Activated CD4-positive, CD25-positive, alpha-beta regulatory T cell (primary cell): ENCODE measurements around the gene GPR55.

Experiments
- DNase-seq, 4 experiments: peaks; one replicate each; lab custom pipeline; 2025; lab: John Stamatoyannopoulos, UW

Gene GPR55

DNA sequence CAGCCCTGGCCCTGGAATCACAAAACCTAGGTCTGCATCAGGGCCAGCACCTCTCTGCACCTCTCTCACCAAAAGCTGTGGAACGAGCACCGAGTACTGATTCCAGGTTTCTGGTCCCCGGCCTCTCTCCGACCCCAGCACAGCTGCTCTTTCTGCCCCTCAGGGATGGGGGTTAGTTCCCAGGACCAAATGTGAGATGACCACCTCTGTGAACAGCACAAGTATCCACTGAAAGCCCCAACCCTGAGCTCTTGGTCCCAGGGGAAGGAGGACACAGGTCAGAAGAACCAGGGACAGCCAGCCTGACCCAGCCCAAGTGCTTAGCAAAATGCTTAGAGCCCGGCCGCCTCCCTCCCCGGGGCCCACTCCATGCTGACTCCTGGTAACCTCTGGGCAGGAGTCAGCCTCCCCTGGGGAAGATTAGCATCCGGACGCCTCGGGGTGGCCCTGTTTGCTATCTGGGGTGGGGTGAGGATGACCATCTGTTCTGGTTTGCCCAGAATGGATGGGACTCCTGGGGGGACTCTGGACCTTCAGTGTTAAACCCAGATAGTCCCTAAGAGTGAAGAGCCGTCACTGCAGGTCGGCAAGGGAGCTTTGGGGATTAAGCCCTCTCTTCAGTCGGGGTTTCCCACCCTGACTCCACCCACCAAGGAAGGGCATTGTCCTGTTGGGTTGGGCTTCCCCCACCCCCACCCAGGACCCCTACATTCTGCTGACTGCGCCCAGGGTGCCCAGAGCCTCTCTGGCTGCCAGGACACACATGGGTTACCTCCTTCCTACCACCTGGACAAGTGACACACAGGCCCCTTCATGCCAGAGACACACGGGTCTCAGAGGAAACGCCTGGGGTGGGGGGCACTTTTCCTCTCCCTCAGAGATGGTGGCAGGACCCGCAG lies 9.4 kb upstream of the GPR55 start:
- no peak for DNase-seq

DNA sequence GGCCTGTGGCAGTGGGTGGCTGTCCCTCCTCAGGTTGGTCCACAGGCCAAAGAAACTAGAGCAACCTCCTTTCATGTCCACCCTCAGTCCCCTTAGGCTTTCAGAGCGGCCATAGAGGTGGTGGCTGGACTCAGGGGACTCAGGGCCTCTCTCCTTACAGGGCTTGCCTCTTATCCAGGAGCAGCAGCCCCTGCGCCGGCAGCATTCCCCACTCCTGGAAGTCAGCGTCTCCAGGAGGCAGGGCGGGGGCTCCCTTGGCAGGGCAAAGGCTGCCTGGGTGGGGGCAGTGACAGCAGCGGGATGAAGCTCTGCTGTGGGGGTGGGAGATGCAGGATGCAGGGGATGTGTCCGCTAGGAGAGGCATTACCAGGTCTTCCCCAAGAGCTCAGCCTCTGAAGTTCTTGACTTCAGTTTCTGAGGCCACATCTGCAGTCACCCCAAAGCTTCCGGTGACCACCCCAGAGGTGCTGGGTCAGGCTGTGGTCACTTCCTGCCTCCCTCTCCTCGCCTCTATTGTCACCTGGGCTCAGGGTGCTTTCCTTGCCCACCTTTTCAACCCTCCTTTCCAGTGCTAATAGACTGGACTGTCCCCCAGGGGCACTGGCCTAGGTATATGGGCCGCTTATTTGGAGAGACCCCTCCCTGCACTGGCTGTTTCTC lies 8.6 kb upstream of the GPR55 start:
- DNase-seq, result no peak

DNA sequence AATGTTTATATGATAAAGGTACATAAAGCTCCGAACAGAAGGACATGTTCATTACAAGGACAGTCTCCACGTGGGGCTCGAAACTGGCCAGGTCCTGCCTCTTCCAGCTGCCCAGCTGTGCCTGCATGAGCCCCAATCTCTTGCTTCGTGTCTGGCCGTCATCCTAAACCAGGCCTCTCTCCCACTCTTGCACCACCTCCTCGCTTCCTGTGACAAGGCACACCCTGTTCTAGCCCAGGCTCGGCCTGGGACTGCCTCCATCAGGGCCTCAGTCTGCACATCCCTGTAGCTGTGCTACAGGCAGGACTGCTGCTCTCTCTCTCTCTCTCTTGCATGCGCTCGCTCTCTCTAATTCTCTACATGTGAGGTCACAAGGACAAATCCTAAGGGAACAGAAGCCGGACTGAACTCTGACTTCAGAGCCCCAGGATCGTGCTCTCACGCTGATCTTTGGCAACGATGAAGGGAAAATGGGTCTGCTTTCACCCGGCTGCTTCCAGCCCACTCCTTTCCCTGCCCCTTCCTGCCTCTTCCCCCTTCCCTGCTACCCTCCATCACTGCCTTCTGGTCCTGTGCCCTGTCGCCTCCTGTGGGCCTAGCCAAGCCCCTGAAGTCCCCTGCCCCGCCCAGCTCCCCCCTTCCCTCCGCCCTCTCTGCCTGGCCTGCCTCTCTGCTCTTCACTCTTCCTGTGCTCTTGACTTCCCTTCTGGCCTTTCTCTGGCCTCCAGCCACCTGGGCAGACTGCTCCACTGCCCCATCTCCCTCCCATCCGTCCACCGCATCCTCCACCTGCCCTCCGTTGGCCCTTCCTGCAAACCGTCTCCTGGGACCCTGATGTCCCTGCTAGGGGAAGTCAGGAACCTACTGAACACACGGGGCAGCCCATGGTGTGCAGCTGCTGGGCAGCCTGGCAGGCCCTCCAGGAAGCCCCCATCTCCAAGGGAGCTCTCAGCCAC lies 7.8 kb upstream of the GPR55 start:
- DNase-seq, result no peak

DNA sequence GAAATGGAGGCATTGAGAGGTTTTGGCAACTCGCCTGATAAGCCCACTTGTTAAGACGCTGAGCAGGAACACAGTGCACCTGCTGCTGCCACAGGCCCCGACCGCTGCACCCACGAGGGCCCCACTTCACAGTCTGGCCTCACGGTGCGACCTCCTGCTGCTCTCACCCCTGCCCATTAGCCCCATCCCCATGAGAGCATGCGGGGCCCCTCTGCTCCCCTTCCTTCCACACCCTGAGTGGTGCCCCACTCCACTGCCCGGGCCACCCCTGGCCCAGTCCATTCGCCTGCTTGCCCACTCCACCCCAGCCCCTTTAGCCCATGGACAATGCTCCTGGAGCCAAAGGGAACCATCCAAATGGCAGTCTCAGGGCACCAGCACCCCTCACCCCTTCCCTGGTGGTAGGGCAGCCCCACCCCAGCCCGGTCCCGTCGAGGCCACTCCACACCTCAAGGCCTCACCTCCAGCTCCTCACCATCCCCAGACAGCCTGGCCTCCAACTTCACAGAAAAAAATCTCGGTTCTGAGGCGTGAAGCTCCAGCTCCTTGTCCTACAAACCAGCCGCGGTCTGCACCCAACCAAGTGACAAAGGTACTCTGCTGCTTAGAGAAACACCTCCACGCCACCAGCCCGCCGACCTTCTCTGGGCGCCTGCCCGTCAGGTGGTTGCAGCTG lies 6.7 kb upstream of the GPR55 start:
- DNase-seq, result no peak

DNA sequence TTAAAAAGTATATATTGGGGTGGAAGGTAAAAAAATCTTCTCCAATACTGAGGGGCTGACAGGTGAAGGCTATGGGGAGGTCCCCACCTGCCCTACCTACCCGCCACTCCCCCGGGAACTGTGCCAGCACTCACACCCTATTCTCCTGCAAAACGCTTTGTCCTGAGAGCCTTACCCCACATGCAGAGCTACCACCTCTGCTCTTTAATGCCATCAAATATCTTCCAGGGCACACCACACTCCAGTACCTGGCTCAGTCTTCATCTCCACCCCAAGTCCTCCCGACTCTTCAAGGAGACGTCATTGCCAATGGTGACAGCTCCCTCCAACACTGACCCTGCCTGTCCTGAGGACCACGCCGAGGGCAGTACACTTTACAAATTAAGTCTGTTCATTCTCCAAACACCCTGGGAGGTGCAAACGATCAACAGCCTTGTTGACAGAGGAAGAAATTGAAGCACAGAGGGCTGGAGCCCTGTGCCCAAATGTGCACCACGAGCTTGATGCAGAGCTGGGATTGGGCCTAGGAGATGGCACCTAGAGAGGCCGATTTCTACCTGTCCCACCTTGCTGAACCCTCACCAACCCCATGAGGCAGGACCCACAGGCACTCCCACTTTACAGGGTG lies 6.0 kb upstream of the GPR55 start:
- DNase-seq, result no peak

DNA sequence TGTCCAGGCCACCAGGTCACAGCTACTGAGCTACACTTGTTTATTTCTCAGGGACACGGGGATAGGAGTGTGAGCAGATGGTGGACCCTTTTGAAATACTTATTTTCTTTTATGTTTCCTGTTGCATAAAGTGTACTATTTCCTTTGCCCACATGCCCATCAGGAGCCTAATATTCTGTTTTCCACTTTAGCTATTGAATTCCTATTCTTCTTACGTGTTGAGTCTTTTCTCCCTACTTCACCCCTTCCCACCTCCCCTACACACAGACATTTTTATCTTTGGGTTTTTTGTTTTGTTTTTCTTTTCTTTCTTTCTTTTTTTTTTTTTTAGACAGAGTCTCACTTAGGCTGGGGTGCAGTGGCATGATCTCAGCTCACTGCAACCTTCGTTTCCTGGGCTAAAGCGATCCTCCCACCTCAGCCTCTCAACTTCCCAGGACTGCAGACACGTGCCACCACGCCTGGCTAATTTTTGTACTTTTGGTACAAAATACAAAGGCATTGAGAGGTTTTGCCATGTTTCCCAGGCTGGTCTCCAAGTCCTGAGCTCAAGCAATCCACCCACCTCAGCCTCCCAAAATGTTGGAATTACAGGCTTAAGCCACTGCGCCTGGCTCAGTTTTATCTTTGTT lies 5.2 kb upstream of the GPR55 start:
- DNase-seq, result no peak

DNA sequence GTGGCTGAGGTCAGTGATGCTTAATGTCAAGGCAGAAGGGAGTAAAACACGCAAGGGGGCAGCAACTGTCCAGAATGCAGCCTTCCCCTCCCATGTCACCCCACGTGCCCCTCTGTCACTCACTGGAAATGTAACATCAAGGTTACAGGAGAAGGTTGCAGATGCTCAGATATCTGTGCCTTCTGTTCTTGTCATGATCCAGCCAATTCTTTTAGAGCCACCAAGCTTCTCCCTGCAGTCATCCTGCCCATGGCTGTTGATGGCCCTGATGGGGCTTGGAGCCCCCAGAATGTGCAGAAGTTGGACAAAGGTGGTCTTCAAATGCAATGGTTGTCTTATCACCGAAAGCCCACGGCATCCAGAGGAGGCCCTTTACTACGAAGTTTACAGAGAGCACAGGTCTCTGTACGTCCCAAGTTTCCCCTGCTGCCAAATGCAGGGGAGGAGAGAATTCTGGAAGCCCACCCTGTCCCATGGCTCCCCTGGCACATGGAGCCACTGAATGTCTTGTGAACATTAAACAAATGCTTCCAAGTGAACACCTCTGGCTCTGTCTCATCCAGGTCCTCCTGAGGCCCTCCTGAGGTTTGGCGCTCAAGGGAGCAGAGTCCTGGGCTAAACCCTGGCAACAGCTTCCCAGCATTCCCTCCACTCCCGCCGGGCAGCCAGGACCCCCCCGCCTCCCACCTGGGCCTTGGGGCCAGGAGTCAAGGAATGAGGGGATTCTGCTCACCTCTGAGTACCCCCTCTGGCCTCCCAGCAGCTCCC lies 4.5 kb upstream of the GPR55 start:
- DNase-seq, result no peak

DNA sequence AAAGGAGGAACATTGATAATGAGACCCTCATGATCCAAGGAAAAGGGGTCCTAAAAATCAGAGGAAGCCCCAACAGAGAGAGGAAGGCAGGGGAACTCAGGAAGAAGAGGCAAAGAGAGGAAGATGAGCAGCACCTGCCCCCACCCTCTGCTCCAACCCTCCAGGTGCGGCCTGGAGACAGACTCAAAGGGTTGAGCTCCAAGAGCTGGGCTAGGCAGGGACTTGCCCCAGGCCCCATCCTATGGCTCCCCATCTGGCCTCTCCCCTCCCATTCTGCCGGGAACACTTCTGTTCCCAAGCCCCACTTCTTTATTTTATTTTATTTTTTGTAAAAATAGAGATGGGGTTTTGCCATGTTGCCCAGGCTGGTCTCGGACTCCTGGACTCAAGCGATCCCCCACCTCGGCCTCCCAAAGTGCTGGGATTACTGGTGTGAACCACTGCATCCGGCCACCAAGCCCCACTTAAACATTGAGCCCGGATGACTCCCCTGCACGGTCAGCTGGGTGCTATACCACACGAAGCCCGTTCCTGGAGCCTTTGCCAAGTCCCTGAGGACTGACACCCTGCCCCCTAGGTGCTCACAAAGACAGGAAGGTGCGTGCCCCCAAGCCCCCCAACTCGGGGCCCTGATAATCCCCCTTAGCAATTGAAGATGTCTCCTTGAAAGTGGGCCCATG lies 3.8 kb upstream of the GPR55 start:
- DNase-seq, result no peak

DNA sequence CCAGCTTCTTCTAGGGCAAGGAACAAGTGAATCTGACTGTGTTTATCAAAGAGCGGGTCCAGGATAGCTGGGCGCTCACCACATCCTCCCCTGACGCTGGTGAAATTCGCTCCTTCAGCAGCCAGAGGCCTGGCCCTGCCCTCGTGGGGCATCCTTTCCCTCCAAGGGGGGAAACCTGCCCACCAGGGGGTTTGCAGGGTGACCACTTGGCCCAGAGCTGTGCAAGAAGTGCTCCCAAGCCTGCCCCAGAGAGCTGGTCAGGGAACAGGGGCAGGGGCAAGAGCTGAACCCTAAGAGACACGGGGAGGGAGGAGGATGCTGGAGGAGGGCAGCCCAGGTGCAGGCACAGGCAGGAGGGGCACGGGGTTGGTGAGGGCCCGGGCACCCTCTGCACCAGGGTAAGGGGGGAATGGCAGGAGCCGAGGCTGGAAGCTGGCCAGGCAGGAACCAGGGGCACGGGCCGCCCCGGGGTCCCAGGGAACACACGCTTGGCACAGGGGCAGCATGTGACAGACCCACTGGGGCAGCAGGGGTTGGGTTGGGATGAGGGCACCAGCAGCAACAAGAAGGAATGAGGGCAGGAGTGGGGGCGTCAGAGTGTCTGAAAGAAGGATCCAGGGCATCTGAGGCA lies 2.8 kb upstream of the GPR55 start:
- DNase-seq, result no peak

DNA sequence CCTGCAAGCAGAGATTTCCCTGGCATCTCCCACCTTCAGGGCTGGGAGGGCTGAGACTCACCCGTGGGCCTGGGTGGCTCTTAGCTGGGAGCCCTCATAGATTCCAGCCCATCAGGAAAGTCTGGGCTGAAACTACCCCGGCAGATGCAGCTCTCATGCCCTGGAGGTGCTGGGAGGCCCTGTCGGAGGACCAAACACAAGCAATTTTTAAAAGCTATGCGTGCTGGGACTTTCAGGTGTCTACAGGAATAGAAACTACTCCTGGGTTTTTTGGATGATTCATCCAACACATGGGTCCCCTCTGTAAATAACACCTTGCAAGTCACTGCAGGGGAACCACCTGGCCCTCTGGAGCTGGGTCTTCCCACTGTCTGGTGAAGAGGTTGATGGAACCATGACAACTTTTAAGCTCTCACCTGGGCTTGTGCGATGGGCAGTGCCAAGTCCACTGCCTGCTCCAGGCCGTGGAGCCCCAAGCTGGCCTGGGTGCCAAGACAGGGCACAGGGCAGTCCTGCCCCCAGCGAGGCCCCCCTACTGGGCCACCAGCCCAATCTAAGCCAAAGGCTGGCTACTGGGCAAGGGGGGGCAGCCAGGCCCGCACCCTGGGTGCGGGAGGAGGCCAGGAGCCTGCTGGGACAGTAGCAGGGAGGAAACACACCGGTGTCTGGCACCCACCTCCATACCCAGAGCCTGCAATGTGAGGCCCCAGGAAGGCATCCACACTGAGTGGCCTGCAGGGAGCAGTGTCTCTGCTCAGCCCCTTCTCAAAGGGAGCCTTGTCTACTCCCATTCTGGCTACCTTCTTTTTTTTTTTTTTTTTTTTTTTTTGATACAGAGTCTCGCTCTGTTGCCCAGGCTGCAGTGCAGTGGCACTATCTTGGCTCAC lies 1.1 kb upstream of the GPR55 start:
- peak in 2 of 4 experiments; percentile 23 to 28 for DNase-seq

DNA sequence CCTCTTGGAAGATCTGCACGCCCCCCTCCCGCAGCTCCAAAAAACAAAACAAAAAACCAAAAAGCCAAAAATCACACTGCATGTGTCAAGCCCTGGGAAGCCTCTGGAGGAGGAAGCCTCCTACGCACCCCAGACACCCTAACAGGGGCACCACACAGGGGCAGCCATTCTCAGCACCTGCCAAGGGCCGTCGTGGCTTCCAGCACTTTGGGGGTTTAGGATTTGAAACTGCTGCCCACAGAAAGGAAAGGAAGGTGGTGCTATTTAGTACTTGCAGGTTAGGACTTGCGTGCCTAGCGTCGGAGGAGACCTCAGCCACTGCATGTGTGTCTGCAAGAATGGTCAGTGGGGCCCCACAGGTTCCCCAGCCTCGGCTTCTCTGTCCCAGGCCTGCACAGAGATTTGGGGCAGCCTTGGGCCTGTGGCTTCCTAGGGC lies 419 bp upstream of the GPR55 start:
- DNase-seq, result no peak

DNA sequence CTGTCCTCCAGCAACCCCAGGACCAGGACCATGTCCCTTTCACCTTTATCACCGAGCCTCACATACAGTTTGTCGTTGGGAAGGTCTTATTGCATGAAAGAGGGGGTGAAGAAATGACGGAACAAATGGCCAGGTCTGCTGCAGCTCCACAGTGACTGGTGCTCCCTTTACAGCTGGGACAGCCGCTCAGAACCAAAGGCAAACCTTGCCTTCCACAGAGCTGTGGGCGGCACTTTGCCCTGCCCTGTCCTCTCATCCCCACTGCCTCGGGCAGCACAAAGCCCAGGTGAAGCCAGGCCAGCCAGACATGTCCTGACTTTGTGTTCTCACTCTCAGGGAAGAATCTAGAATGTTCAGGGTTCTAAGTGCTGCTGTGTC lies 961 bp downstream of the GPR55 start:
- no peak for DNase-seq

DNA sequence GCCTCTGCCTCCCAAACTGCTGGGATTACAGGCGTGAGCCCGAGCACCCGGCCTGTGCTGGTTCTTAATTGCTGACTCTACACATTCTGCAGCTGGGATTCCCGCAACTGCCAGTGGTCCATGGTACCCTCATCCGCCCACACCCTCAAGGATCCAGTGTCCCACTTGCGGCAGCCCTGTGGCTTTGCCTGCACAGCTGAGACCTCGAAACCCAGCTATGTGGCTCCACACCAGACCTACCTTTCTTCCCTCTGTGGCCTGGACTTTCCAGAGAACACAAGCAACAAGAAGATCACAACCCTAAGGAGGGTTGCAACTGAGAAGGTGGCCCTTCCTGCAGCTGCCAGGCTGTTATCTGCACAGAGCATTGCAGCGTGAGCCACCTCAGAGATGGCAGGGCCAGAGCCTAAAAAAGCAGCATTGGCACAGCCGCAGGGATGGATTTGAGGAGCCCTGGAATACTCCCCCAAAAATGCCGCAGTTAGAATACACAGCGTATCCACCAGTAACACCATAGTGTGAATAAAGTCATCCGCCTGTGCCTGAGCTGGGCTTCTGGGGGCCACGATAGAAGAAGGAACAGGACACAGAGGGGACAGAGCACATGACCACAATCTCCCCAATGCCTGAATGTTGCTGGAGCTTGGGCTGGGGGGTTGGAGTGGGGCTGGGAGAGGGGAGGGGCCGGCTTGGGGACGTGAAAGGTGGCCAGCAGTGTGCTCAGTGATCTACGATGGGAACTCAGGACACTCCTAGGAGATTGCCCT lies 1.9 kb downstream of the GPR55 start:
- DNase-seq, result no peak

DNA sequence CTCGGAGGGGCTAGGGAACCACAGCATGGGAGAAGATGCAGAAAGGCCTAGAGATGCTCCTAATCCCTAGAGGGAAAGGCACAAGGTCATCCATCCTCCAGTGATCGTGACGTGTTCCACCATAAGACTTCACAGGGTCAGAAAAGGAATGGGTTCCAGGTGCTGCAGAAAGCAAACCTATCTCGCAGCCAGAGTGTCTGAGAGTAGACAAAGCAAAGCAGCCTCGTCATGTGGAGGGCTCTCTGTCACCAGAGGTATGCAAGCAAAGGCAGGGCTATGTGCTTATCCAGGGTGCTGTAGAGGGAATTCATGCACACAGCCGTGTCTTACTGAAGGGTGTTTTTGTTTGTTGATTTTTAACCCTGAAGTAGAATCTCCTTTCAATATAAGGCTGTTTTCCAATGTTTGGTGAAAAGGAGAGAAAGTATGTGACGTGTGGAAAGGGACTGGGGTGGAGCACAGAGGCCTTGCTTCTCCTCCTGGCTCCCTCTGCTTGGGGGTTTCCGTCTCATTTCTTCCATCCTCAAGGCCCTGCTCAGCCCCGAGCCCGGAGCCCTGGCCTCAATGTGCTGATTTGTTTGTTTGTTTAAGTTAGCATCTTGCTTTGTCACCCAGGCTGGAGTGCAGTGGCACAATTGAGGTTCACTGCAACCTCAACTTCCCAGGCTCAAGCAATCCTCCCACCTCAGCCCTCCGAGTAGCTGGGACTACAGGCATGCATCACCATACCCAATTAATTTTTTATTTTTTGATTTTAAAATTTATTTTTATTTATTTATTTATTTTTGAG lies 3.0 kb downstream of the GPR55 start:
- DNase-seq, result no peak

DNA sequence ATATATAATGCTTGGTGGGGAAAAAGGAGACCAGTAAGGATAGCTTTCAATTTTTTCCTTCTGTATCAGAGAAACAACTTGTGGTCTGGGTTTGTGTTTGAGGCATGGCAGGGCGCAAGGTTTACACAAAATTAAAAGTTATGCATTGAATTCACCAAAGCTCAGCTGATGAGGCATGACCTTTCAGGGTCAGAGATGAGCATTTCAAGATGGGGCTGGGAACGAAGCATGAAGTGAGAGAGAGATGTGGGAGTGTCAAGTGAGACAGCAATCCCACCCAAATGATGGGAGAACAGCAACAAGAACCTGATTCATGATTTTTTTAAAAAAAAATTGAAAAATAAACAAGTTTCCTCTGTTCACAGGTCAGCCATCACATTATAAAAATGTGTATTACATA lies 4.9 kb downstream of the GPR55 start:
- DNase-seq, result no peak

DNA sequence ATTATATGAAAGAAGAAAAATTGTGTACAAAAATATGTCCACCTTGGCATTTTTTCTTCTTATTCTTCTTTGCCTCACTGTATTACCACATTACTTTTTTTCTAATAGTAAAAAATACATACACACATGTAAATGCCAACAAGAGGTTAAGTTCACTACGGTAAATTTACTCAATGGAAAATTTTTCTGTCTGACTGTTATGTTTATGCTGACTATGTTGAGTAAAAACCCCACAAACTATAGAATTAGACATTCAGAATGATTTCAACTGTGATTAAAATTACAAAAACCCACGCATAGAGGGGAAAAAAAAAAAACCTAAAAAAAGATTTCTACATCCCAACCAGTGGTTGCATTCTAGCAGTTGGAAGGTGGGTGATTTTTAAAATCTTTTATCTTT lies 5.4 kb downstream of the GPR55 start:
- no peak for DNase-seq
